OCI-LY7 (cell line): Measurements from ENCODE around the gene CAPN7. TPM values are rescaled to one million over a fixed set of nuclear protein-coding genes. Genes with fewer than 3 reads are reported as not detected.

ENCODE experiments used
- BruUV-seq: library from RNA; stranded (reverse); fragments of 400-500 nt; replicated peaks from 2 replicates; lab custom pipeline; 2021; lab: Mats Ljungman, UMichigan
- CTCF ChIA-PET: fragments of 300-600 bp; sonication (Branson Sonifier 250); formaldehyde crosslinking; loops from one replicate; lab custom pipeline; 2022; ENCODE audit warnings: antibody characterized with exemption; ENCODE audit not compliant: unreplicated experiment; lab: Charles Lee
- POLR2A ChIA-PET: fragments of 300-600 bp; sonication (Branson Sonifier 250); formaldehyde crosslinking; loops from one replicate; lab custom pipeline; 2022; ENCODE audit warnings: antibody characterized with exemption; lab: Charles Lee
- DNase-seq: peaks from one replicate; pipeline ENCODE4 v3.0.0-alpha.2; 2015; ENCODE audit warnings: low spot score
- H2AFZ ChIP-seq: fragments of 200-600 bp; sonication (generic), shearing (Covaris generic); 2 replicates; pipeline ENCODE4 v1.6.1; 2014; ENCODE audit warnings: mild to moderate bottlenecking, antibody characterized with exemption, low read length, moderate library complexity
- H3K27ac ChIP-seq: fragments of 200-600 bp; sonication (generic); 2 replicates; pipeline ENCODE4 v1.5.1; 2014; ENCODE audit warnings: mixed run types, low read depth, mild to moderate bottlenecking, moderate library complexity, low read length, inconsistent platforms; ENCODE audit not compliant: poor library complexity, severe bottlenecking
- H3K36me3 ChIP-seq: fragments of 200-600 bp; sonication (generic); 2 replicates; pipeline ENCODE4 v1.6.1; 2014; ENCODE audit warnings: mild to moderate bottlenecking, antibody characterized with exemption, low read length, moderate library complexity, mixed read lengths; ENCODE audit not compliant: insufficient read depth
- H3K4me1 ChIP-seq: fragments of 200-600 bp; sonication (generic); 2 replicates; pipeline ENCODE4 v1.5.1; 2014; ENCODE audit warnings: mild to moderate bottlenecking, low read length; ENCODE audit not compliant: insufficient read depth, poor library complexity, severe bottlenecking
- H3K4me2 ChIP-seq: fragments of 200-600 bp; sonication (generic); 2 replicates; pipeline ENCODE4 v1.6.1; 2014; ENCODE audit warnings: mild to moderate bottlenecking, low read length
- H3K4me3 ChIP-seq: fragments of 200-600 bp; sonication (generic); 2 replicates; pipeline ENCODE4 v1.5.1; 2014; ENCODE audit warnings: mild to moderate bottlenecking, low read depth, low read length; ENCODE audit not compliant: poor library complexity, severe bottlenecking
- H3K79me2 ChIP-seq: fragments of 200-600 bp; sonication (generic); 2 replicates; pipeline ENCODE4 v1.6.1; 2016; ENCODE audit warnings: low read depth, mild to moderate bottlenecking, low read length, moderate library complexity, mixed read lengths; ENCODE audit not compliant: insufficient read depth
- H3K9me2 ChIP-seq: fragments of 200-600 bp; sonication (generic); 2 replicates; pipeline ENCODE4 v1.6.1; 2016; ENCODE audit warnings: mild to moderate bottlenecking, low read length, mixed read lengths; ENCODE audit not compliant: insufficient read depth
- H3K9me3 ChIP-seq: fragments of 200-600 bp; sonication (generic); 2 replicates; pipeline ENCODE4 v1.6.1; 2014; ENCODE audit warnings: mild to moderate bottlenecking, mixed run types, low read length, mixed read lengths
- H4K20me1 ChIP-seq: fragments of 200-600 bp; sonication (generic); 2 replicates; pipeline ENCODE4 v1.6.1; 2014; ENCODE audit warnings: mild to moderate bottlenecking, antibody characterized with exemption, low read length, moderate library complexity, mixed read lengths; ENCODE audit not compliant: insufficient read depth
- EZH2phosphoT487 ChIP-seq: fragments of 200-600 bp; sonication (generic); IDR thresholded peaks from 2 replicates; pipeline ENCODE4 v1.6.1; 2018; ENCODE audit warnings: low read depth, borderline replicate concordance, mild to moderate bottlenecking, mixed run types, antibody characterized with exemption, low read length, moderate library complexity, mixed read lengths
- intact Hi-C: fragments of 100-400 bp; cut with micrococcal nuclease; formaldehyde crosslinking; loops from one replicate; pipeline ENCODE4 v1.10.0; 2022; ENCODE audit not compliant: unreplicated experiment
- total RNA-seq, 2 experiments: library from RNA; depleted of rRNA in 1 of 2; stranded (reverse); fragments of >200 nt in 1 of 2; shearing (Covaris generic) in 1 of 2; gene quantifications; 2 replicates each; pipeline ENCODE4 v1.2.3, GENCODE V29; 2014 to 2022
- TF ChIP-seq, protein P1 (sequence below): fragments of 200-600 bp; sonication (generic); conservative IDR thresholded peaks from 2 replicates; pipeline ENCODE4 v1.5.1; 2014; ENCODE audit warnings: mild to moderate bottlenecking, antibody characterized with exemption, low read length, moderate library complexity, mixed read lengths

CAPN7 gene
- total RNA-seq, 2 experiments from 2014 or later, result 33.4 to 41.5 TPM

DNA sequence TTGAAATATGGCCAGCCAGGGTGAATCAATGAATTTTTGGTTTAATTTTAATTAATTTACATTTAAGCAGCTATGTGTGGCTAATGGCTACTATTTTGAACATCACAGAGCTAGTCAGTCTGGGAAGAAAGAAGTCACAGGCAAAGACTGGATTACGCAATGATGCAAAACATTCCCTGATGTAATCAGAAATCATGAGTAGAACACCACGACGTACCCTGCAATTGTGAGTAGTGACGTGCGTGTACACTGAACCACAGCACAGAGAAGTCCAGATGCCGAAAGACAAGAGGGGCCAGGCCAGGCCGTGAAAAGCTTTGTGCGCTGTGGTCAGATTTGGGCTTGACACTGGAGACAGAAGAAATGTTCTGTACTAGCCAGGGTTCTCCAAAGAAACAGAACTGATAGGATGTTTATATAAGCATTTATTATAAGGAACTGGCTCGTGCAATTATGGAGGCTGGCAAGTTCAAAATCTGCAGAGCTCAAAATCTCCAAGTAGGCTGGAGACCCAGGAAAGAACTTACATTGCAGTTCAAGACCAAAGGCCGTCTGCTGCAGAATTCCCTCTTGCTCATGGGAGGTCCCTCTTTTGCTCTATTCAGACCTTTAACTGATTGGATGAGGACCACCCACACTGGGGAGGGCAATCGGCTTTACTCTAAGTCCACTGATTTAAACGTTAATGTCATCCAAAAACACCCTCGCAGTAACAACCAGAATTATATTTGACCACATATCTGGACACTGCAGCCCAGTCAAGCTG, 81.7 kb downstream of the CAPN7 start:
- TF ChIP-seq, protein P1, sequence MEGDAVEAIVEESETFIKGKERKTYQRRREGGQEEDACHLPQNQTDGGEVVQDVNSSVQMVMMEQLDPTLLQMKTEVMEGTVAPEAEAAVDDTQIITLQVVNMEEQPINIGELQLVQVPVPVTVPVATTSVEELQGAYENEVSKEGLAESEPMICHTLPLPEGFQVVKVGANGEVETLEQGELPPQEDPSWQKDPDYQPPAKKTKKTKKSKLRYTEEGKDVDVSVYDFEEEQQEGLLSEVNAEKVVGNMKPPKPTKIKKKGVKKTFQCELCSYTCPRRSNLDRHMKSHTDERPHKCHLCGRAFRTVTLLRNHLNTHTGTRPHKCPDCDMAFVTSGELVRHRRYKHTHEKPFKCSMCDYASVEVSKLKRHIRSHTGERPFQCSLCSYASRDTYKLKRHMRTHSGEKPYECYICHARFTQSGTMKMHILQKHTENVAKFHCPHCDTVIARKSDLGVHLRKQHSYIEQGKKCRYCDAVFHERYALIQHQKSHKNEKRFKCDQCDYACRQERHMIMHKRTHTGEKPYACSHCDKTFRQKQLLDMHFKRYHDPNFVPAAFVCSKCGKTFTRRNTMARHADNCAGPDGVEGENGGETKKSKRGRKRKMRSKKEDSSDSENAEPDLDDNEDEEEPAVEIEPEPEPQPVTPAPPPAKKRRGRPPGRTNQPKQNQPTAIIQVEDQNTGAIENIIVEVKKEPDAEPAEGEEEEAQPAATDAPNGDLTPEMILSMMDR, result no peak
- TF ChIP-seq EZH2phosphoT487, result no peak
- no peak for DNase-seq
- intact Hi-C loops, result no loop called here
- peaks cover 31% of the 10 kb centered on the region for H3K36me3 ChIP-seq
- BruUV-seq, result no TSS peak
- no peaks in the 10 kb centered on the region for H3K9me2 ChIP-seq
- ChIA-PET CTCF (interaction anchor here (1.1 kb wide), 1 partner anchor 42 kb away, joined by 3 read pairs; no protein-coding TSS in a partner anchor), POLR2A (interaction anchor here (0.5 to 1.8 kb wide), 5 partner anchors 10 to 1508 kb away, joined by 3 to 9 read pairs (median 4); no protein-coding TSS in a partner anchor)
- no peak overlapping the region for H3K4me2 ChIP-seq
- H4K20me1 ChIP-seq, result no peaks in the 10 kb centered on the region
- peaks cover 5% of the 10 kb centered on the region; the same call in 1 of the 2 replicates for H3K79me2 ChIP-seq
- H3K27ac ChIP-seq, result no peak overlapping the region
- H2AFZ ChIP-seq, result no peak overlapping the region
- H3K4me3 ChIP-seq, result no peak overlapping the region
- H3K9me3 ChIP-seq, result no peaks in the 10 kb centered on the region
- H3K4me1 ChIP-seq, result peaks cover 29% of the 10 kb centered on the region

DNA sequence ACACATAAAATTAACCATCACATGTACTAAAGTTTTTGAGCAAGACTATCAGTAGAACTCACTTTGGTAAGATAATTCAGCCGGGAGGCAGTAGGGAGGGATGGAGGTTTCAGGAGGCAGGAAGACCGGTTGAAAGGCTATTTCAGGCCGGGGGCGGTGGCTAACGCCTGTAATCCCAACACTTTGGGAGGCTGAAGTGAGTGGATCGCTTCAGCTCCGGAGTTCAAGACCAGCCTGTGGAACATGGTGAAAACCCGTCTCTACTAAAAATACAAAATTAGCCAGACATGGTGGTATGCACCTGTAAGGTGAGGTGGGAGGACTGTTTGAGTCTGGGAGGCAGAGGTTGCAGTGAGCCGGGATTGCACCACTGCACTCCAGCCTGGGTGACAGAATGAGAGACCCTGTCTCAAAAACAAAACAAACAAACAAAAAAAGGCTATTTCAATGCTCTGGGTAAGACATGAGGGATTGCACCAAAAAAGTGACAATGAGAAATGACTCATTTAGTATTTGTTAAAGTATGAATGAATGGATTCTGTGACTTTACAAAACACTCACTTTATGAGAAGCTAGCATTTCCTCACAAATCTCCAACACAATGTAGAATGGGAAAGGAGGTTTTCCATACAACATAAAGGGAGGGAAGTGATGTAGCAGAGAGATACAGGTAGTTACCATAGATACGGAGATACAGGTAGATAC, 82.4 kb downstream of the CAPN7 start:
- ChIA-PET CTCF (interaction anchor here (0.9 to 1.1 kb wide), 2 partner anchors 9 to 41 kb away, joined by 3 read pairs; no protein-coding TSS in a partner anchor), POLR2A (interaction anchor here (1.8 kb wide), 1 partner anchor 95 kb away, joined by 4 read pairs; no protein-coding TSS in a partner anchor)
- H3K27ac ChIP-seq, result no peak overlapping the region
- H3K9me3 ChIP-seq, result no peaks in the 10 kb centered on the region
- no peaks in the 10 kb centered on the region for H3K9me2 ChIP-seq
- peaks cover 31% of the 10 kb centered on the region for H3K36me3 ChIP-seq
- intact Hi-C loops, result no loop called here
- H3K4me2 ChIP-seq, result no peak overlapping the region
- H4K20me1 ChIP-seq, result no peaks in the 10 kb centered on the region
- DNase-seq, result no peak
- peaks cover 35% of the 10 kb centered on the region for H3K4me1 ChIP-seq
- H2AFZ ChIP-seq, result no peak overlapping the region
- H3K4me3 ChIP-seq, result no peak overlapping the region
- peaks cover 5% of the 10 kb centered on the region; the same call in 1 of the 2 replicates for H3K79me2 ChIP-seq
- BruUV-seq, result no TSS peak
- TF ChIP-seq, protein P1, result no peak
- TF ChIP-seq EZH2phosphoT487, result no peak
